PC-3 (cell line): Measurements from ENCODE around the gene MKKS. TPM values are rescaled to one million over a fixed set of nuclear protein-coding genes. Genes with fewer than 3 reads are reported as not detected.
A peak's percentile ranks its signal among the peaks of the same experiment; 100 is the strongest.

ENCODE experiments used
- ATAC-seq: fragments of 200-7000 bp; cut with Tn5 transposase; 2 replicates; pipeline ENCODE4 v1.9.1; 2020; ENCODE audit warnings: mild to moderate bottlenecking, moderate library complexity
- BruUV-seq: library from RNA; stranded (reverse); fragments of 400-500 nt; replicated peaks from 2 replicates; lab custom pipeline; 2021; lab: Mats Ljungman, UMichigan
- CTCF ChIA-PET: fragments of 300-600 bp; sonication (Branson Sonifier 250); formaldehyde crosslinking; loops from one replicate; lab custom pipeline; 2022; ENCODE audit warnings: antibody characterized with exemption; lab: Charles Lee
- POLR2A ChIA-PET: fragments of 300-600 bp; sonication (Branson Sonifier 250); formaldehyde crosslinking; loops from one replicate; lab custom pipeline; 2022; ENCODE audit warnings: antibody characterized with exemption; ENCODE audit not compliant: unreplicated experiment; lab: Charles Lee
- DNase-seq: peaks from one replicate; pipeline ENCODE4 v3.0.0-alpha.2; 2015
- H2AFZ ChIP-seq: fragments of 300-600 bp; sonication (generic); 2 replicates; pipeline ENCODE4 v1.6.0; 2016; ENCODE audit warnings: antibody characterized with exemption, low read length
- H3F3A ChIP-seq: fragments of 300-600 bp; sonication (generic); one replicate; pipeline ENCODE4 v1.6.0; 2017; ENCODE audit warnings: antibody characterized with exemption, low read length, control low read depth, mild to moderate bottlenecking; ENCODE audit not compliant: unreplicated experiment
- H3K27ac ChIP-seq: fragments of 300-600 bp; sonication (generic); 2 replicates; pipeline ENCODE4 v1.5.1; 2016; ENCODE audit warnings: mild to moderate bottlenecking, low read length
- H3K27me3 ChIP-seq: fragments of 300-600 bp; sonication (generic); 2 replicates; pipeline ENCODE4 v1.6.1; 2016; ENCODE audit warnings: low read length, mixed read lengths
- H3K36me3 ChIP-seq: fragments of 300-600 bp; sonication (generic); 2 replicates; pipeline ENCODE4 v1.6.1; 2016; ENCODE audit warnings: low read depth, mixed run types, low read length, mixed read lengths
- H3K4me1 ChIP-seq: fragments of 300-600 bp; sonication (generic); 2 replicates; pipeline ENCODE4 v1.5.1; 2016; ENCODE audit warnings: low read length; ENCODE audit not compliant: insufficient read depth
- H3K4me2 ChIP-seq: fragments of 300-600 bp; sonication (generic); 2 replicates; pipeline ENCODE4 v1.6.0; 2016; ENCODE audit warnings: low read length
- H3K4me3 ChIP-seq: fragments of 300-600 bp; sonication (generic); 2 replicates; pipeline ENCODE4 v1.5.1; 2016; ENCODE audit warnings: mild to moderate bottlenecking, low read length, mixed read lengths
- H3K79me2 ChIP-seq: fragments of 300-600 bp; sonication (generic); 2 replicates; pipeline ENCODE4 v1.6.1; 2017; ENCODE audit warnings: low read length, mixed read lengths
- H3K9ac ChIP-seq: fragments of 300-600 bp; sonication (generic); 2 replicates; pipeline ENCODE4 v1.6.0; 2016; ENCODE audit warnings: mild to moderate bottlenecking, low read length
- H3K9me2 ChIP-seq: fragments of 300-600 bp; sonication (generic); replicated peaks from 2 replicates; pipeline ENCODE4 v1.6.1; 2016; ENCODE audit warnings: mixed run types, low read length, mixed read lengths
- H3K9me3 ChIP-seq: fragments of 300-600 bp; sonication (generic); 2 replicates; pipeline ENCODE4 v1.6.1; 2016; ENCODE audit warnings: low read length, mixed read lengths
- H4K20me1 ChIP-seq: fragments of 300-600 bp; sonication (generic); 2 replicates; pipeline ENCODE4 v1.6.1; 2016; ENCODE audit warnings: low read length, mixed read lengths
- EZH2 ChIP-seq: fragments of 300-600 bp; sonication (generic); IDR thresholded peaks from one replicate; pipeline ENCODE4 v1.6.1; 2017; ENCODE audit warnings: antibody characterized with exemption, mild to moderate bottlenecking, low read length; ENCODE audit not compliant: unreplicated experiment
- EZH2phosphoT487 ChIP-seq: fragments of 300-600 bp; sonication (generic); IDR thresholded peaks from 2 replicates; pipeline ENCODE4 v1.6.1; 2018; ENCODE audit warnings: mild to moderate bottlenecking, antibody characterized with exemption, low read length, borderline replicate concordance
- intact Hi-C: fragments of 100-400 bp; cut with micrococcal nuclease; formaldehyde crosslinking; loops from 2 replicates; pipeline ENCODE4 v1.9.0; 2023
- total RNA-seq: library from RNA; depleted of rRNA; stranded (reverse); fragments of >200 nt; gene quantifications from 2 replicates; pipeline ENCODE4 v1.2.3, GENCODE V29; 2014
- TF ChIP-seq, protein P1 (sequence below): fragments of 300-600 bp; sonication (generic); conservative IDR thresholded peaks from 2 replicates; pipeline ENCODE4 v1.5.1; 2017; ENCODE audit warnings: antibody characterized with exemption, low read depth, mild to moderate bottlenecking, low read length

Gene MKKS
- total RNA-seq, 1 experiment from 2014 or later = 13.6 TPM

DNA sequence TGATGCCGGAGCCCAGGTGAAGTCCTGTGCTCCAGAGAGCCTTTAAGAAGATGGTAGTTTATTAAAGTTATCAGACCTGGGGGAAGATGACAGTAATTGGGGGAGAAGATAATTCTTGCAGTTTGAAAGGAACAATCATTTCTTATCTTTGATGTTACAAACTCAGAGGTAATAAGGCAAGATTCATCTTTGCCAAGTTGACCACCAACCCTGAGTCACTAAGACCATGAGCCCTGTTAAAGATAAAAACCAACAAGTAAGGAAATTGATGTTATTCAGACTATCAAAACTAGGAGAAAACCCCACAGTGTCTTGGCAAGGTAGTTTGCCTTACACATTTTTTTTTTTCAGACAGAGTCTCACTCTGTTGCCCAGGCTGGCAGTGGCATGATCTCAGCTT lies 73.1 kb downstream of the MKKS start:
- ATAC-seq (no peak), DNase-seq (no peak)
- Histone ChIP-seq H3K27me3 (peaks cover 54% of the 10 kb centered on the region), H3K36me3 (no peaks in the 10 kb centered on the region), H2AFZ (no peak overlapping the region), H3F3A (no peaks in the 10 kb centered on the region), H3K9ac (no peak overlapping the region), H4K20me1 (no peaks in the 10 kb centered on the region), H3K4me1 (no peaks in the 10 kb centered on the region), H3K4me2 (no peak overlapping the region), H3K27ac (no peak overlapping the region), H3K9me3 (no peaks in the 10 kb centered on the region), H3K9me2 (no peaks in the 10 kb centered on the region), H3K4me3 (no peak overlapping the region), H3K79me2 (no peaks in the 10 kb centered on the region)
- ChIA-PET POLR2A (no interaction called here), CTCF (no interaction called here)
- intact Hi-C loops = no loop called here
- no TSS peak for BruUV-seq
- TF ChIP-seq, protein P1, sequence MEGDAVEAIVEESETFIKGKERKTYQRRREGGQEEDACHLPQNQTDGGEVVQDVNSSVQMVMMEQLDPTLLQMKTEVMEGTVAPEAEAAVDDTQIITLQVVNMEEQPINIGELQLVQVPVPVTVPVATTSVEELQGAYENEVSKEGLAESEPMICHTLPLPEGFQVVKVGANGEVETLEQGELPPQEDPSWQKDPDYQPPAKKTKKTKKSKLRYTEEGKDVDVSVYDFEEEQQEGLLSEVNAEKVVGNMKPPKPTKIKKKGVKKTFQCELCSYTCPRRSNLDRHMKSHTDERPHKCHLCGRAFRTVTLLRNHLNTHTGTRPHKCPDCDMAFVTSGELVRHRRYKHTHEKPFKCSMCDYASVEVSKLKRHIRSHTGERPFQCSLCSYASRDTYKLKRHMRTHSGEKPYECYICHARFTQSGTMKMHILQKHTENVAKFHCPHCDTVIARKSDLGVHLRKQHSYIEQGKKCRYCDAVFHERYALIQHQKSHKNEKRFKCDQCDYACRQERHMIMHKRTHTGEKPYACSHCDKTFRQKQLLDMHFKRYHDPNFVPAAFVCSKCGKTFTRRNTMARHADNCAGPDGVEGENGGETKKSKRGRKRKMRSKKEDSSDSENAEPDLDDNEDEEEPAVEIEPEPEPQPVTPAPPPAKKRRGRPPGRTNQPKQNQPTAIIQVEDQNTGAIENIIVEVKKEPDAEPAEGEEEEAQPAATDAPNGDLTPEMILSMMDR = no peak
- TF ChIP-seq EZH2 (no peak), EZH2phosphoT487 (no peak)

DNA sequence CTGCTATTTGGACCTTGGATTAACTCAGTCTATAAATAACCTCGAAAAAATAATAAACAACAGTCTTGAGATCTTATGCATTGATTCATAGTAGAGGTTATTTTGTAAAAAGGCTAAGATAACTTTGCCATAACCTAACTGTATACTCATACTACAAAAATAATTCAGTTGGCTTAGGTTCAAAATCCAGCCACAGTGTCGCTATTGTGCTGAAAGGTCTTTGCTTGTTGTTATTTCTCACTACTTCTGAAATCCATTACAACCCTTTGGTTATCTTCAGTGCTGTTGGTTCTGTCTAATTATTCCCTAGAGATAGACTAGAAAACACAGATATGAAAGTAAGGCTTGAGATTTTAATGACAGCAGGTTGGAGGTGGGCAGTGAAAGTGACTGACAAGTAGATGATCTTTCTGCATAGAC lies 74.4 kb downstream of the MKKS start:
- no peaks in the 10 kb centered on the region for H3F3A ChIP-seq
- H4K20me1 ChIP-seq = no peaks in the 10 kb centered on the region
- TF ChIP-seq EZH2 = no peak
- TF ChIP-seq, protein P1 = no peak
- no peak for TF ChIP-seq EZH2phosphoT487
- H3K4me3 ChIP-seq = no peak overlapping the region
- H3K27ac ChIP-seq = no peak overlapping the region
- H3K79me2 ChIP-seq = no peaks in the 10 kb centered on the region
- H3K36me3 ChIP-seq = no peaks in the 10 kb centered on the region
- H3K9me3 ChIP-seq = no peaks in the 10 kb centered on the region
- no peak overlapping the region for H2AFZ ChIP-seq
- CTCF ChIA-PET = no interaction called here
- ATAC-seq (no peak), DNase-seq (peak; percentile 34)
- H3K9ac ChIP-seq = no peak overlapping the region
- BruUV-seq = no TSS peak
- no peaks in the 10 kb centered on the region for H3K4me1 ChIP-seq
- no peaks in the 10 kb centered on the region for H3K9me2 ChIP-seq
- POLR2A ChIA-PET = no interaction called here
- H3K4me2 ChIP-seq = 0 out of 2 replicates have a peak overlapping the region, but pooled peaks have one; percentile 27
- intact Hi-C loops = no loop called here
- H3K27me3 ChIP-seq = peaks cover 42% of the 10 kb centered on the region

DNA sequence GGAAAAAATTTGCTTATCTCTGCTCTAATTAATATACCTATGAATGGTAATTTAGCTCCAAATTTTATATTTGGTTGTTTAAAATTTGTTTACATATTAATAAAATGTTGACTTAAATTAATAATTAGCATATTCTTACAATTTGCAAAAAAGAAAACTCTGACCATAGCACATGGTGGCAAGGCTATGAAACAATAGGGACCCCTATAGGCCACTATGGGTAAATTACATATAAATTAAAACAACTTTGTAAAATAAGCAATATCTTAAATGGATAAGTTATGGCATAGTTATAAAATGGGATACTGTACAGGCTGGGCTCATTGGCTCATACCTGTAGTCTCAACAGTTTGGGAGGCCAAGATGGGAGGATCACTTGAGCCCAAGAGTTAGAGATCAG lies 76.0 kb downstream of the MKKS start:
- Histone ChIP-seq H3K4me1 (no peaks in the 10 kb centered on the region), H3K9me2 (no peaks in the 10 kb centered on the region), H3K4me3 (no peak overlapping the region), H3F3A (no peaks in the 10 kb centered on the region), H2AFZ (no peak overlapping the region), H3K79me2 (no peaks in the 10 kb centered on the region), H3K27me3 (peaks cover 26% of the 10 kb centered on the region), H3K36me3 (no peaks in the 10 kb centered on the region), H3K9me3 (no peaks in the 10 kb centered on the region), H3K4me2 (no peak overlapping the region), H3K9ac (no peak overlapping the region), H4K20me1 (no peaks in the 10 kb centered on the region), H3K27ac (no peak overlapping the region)
- no peak for DNase-seq
- TF ChIP-seq, protein P1 = peak; percentile 57
- TF ChIP-seq EZH2 = no peak
- ChIA-PET POLR2A (no interaction called here), CTCF (no interaction called here)
- ATAC-seq = no peak
- intact Hi-C loops = no loop called here
- no TSS peak for BruUV-seq
